IMR-90 (cell line): ENCODE results near the gene PROSER2.
"Not testable (repeated sequence)": the region's sequence is repeated elsewhere in the genome, so short reads cannot be mapped to it uniquely, and the experiment has no call there.

Source experiments
- CHD1 ChIP-seq: IDR thresholded peaks from 2 replicates; pipeline ENCODE4 v1.6.1; 2012; ENCODE audit warnings: low read depth, low read length, improper control_type of control experiment
- FOS ChIP-seq: fragments of 150-350 bp; IDR thresholded peaks from 2 replicates; pipeline ENCODE4 v1.6.1; 2016; ENCODE audit warnings: low read depth, low read length
- NFE2L2 ChIP-seq: fragments of 150-350 bp; IDR thresholded peaks from 2 replicates; pipeline ENCODE4 v1.6.1; 2016; ENCODE audit warnings: low read depth, mild to moderate bottlenecking, low read length
- POLR2A ChIP-seq: IDR thresholded peaks from 2 replicates; pipeline ENCODE4 v1.6.1; 2012; ENCODE audit warnings: mild to moderate bottlenecking, low read depth, low read length
- RAD21 ChIP-seq: IDR thresholded peaks from 2 replicates; pipeline ENCODE4 v1.6.1; 2012; ENCODE audit warnings: low read length, improper control_type of control experiment
- SMC3 ChIP-seq: fragments of 150-350 bp; IDR thresholded peaks from 2 replicates; pipeline ENCODE4 v1.6.1; 2016; ENCODE audit warnings: low read depth, mild to moderate bottlenecking, antibody characterized with exemption, low read length, moderate library complexity
- TF ChIP-seq, protein P1 (sequence below): conservative IDR thresholded peaks from 2 replicates; pipeline ENCODE4 v1.5.1; 2012; ENCODE audit warnings: mild to moderate bottlenecking, low read depth, low read length, improper control_type of control experiment
- TF ChIP-seq, protein P2 (sequence below): fragments of 150-350 bp; IDR thresholded peaks from 2 replicates; pipeline ENCODE4 v1.6.1; 2017; ENCODE audit warnings: mild to moderate bottlenecking, antibody characterized with exemption, low read length, low read depth
- TF ChIP-seq, protein P3 (sequence below): fragments of 150-350 bp; IDR thresholded peaks from 2 replicates; pipeline ENCODE4 v1.6.1; 2016; ENCODE audit warnings: low read depth, mild to moderate bottlenecking, low read length, moderate library complexity, borderline replicate concordance

DNA sequence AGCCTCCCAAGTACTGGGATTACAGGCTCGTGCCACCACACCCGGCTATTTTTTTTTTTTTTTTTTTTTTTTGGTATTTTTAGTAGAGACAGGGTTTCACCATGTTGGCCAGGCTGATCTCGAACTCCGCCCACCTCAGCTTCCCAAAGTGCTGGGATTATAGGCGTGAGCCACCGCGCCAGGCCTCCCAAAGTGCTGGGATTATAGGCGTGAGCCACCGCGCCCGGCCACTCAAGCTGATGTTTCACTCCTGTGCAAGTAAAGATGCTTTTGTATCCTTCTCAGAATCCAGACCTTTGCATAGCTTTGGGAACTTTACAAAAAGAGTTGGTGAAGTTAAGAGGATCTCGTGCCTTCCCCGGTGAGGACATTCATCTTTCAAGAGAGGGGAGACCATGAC lies 29.5 kb downstream of the PROSER2 start:
- TF ChIP-seq, protein P1, sequence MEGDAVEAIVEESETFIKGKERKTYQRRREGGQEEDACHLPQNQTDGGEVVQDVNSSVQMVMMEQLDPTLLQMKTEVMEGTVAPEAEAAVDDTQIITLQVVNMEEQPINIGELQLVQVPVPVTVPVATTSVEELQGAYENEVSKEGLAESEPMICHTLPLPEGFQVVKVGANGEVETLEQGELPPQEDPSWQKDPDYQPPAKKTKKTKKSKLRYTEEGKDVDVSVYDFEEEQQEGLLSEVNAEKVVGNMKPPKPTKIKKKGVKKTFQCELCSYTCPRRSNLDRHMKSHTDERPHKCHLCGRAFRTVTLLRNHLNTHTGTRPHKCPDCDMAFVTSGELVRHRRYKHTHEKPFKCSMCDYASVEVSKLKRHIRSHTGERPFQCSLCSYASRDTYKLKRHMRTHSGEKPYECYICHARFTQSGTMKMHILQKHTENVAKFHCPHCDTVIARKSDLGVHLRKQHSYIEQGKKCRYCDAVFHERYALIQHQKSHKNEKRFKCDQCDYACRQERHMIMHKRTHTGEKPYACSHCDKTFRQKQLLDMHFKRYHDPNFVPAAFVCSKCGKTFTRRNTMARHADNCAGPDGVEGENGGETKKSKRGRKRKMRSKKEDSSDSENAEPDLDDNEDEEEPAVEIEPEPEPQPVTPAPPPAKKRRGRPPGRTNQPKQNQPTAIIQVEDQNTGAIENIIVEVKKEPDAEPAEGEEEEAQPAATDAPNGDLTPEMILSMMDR: not testable (repeated sequence)
- TF ChIP-seq POLR2A, CHD1, SMC3, NFE2L2, FOS, RAD21: not testable (repeated sequence)
- TF ChIP-seq, protein P2, sequence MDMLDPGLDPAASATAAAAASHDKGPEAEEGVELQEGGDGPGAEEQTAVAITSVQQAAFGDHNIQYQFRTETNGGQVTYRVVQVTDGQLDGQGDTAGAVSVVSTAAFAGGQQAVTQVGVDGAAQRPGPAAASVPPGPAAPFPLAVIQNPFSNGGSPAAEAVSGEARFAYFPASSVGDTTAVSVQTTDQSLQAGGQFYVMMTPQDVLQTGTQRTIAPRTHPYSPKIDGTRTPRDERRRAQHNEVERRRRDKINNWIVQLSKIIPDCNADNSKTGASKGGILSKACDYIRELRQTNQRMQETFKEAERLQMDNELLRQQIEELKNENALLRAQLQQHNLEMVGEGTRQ: not testable (repeated sequence)
- TF ChIP-seq, protein P3, sequence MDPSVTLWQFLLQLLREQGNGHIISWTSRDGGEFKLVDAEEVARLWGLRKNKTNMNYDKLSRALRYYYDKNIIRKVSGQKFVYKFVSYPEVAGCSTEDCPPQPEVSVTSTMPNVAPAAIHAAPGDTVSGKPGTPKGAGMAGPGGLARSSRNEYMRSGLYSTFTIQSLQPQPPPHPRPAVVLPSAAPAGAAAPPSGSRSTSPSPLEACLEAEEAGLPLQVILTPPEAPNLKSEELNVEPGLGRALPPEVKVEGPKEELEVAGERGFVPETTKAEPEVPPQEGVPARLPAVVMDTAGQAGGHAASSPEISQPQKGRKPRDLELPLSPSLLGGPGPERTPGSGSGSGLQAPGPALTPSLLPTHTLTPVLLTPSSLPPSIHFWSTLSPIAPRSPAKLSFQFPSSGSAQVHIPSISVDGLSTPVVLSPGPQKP: not testable (repeated sequence)
